Right ventricle myocardium superior (tissue), 1 donor: ENCODE results near the gene OR2B6. TPM values are rescaled to one million over a fixed set of nuclear protein-coding genes. Genes with fewer than 3 reads are reported as not detected.

ENCODE experiments used
- ATAC-seq: fragments of 200-7000 bp; cut with Tn5 transposase; one replicate; pipeline ENCODE4 v1.9.1; 2020; ENCODE audit warnings: mild to moderate bottlenecking; ENCODE audit not compliant: poor library complexity
- DNase-seq: peaks from one replicate; pipeline ENCODE4 v3.0.0-alpha.2; 2020
- intact Hi-C: fragments of 100-400 bp; cut with DNase I; formaldehyde crosslinking; loops from one replicate; pipeline ENCODE4 v1.11.2; 2022
- total RNA-seq: library from RNA; stranded (reverse); fragmentation: NEBNext Ultra II Directional; extraction: Animal tissue kit (Norgen Biotek cat#: 25700); gene quantifications from one replicate; pipeline ENCODE4 v1.2.1, GENCODE V29; 2021
- donor health status: DM: no; HTN: yes; CAD: no; lungs with severe emphysema.

Gene OR2B6
- total RNA-seq, 1 donor from 2014 or later = not detected

DNA sequence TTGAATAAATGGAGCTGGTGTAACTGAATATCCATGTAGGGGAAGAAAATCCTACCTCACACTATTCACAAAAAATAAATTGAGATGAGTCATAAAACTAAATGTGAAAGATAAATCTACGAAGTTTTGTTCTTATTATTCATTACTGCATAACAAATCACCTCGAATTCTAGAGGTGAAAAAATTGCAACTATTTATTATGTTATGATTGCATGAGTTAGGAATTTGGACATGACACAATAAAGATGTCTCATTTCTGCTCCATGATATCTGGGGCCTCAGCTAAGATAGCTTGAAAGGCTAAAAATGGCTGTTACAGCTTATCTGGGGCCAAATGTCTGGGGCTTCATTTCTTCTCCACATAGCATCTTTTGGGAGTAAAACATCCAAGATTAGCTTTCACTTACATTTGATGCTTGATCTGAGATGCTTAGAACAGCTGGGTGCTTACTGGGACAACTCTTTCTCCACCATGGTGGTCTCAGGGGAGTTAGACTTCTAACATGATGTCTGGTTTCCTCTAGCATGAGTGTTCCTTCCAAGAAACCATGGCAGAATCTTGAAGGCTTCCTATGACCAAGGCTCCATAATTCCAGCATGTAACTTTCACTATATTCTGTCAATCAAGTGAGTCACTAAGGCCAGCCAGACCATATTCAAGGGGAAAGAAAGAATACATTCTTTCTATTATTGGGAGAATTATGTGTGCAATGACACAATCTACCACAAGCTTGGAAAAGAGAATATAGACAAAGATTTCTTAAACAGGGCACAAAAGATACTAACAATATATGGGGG, 30.1 kb downstream of the OR2B6 start:
- DNase-seq = no peak
- no peak for ATAC-seq
- intact Hi-C loops = no loop called here

DNA sequence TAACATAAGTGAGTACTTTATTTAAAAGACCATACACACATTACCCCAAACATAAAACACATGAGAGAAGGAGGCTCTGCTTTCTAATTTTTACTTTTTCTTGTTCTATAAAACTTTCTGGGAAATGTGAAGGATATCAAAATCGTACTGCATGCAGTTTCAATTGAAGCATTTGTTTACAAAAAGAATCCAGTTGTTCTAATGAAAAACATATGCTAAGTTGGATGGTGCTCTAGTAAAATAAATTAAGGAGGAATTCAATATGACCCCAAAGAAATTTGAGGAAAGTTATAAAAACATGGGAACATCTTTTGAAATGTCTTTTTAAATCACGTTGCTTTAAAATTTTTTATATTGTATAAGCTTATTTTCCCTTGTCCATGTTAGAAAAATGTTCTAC, 37.6 kb downstream of the OR2B6 start:
- ATAC-seq (no peak), DNase-seq (no peak)
- intact Hi-C loops = no loop called here

DNA sequence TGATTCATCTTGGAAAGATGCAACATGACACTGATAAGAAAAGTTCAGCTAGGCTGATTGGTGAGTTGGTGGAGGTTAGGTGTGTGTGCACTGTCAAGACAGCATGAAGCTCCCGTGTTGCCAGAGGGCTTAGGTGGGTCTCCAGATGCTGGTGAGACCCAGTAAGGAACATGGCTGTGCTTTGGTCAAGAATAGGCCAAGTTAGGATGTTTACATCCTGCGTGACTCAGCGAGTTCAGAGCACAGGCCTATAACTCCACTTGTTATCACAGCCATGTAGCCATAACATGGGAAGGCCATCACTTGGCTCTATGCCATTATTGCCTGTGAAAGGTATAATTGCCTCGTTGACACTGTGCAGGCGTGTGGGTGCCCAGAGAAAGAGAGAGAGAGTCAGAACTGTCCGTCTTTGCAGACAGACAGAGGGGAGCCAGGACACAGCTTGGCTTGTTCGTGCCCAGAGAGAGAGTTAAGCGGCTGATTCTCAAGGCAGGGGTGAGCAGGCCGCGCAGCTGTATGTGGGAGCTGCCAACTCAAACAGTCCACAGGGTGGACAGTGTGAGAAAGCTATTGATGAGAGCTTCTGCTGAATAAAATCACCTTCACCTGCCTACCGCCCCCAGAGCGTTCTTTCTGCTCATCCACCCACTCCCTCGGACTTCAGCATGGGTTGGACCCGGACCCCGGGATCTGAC, 43.5 kb downstream of the OR2B6 start:
- DNase-seq (no peak), ATAC-seq (no peak)
- intact Hi-C loops = no loop called here

DNA sequence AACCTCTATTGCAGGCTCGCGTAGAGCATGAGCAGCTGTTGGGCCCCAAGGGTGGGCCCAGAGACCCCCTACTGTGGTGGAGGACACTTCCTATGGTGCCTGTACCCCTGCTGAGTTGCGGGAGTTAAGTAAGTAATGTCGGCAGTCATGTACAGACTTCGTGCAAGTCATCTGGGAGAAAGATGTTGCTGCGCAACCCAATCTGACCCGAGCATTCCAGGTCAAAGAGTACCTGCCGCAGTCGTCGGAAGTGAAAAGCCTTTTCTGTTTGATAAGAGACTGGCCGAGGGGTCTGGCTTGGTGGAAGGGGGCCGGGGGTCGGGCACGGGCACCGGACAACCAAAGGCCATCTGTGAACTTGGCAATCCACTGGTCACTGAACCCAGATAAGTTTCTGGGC, 44.3 kb downstream of the OR2B6 start:
- DNase-seq = no peak
- intact Hi-C loops = no loop called here
- no peak for ATAC-seq

DNA sequence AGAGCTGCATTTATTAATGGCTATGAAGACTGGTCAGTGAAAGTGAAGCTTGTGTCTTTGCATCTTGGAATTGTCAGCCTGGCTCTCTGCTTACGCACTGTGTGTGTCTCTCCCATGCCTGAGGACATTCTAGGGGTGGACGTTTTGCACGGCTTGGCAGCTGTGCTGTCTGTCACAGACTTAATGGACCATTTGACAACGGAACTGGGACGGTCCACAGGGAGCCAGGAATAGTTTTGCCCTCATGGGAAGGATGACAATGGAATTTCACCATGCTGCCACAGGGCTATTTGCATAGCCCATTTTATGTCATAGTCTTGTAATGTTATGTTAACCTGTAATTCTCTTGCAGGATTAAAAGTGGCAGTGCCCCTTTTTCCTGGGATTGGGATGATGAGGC, 44.7 kb downstream of the OR2B6 start:
- no peak for ATAC-seq
- intact Hi-C loops = no loop called here
- DNase-seq = no peak

DNA sequence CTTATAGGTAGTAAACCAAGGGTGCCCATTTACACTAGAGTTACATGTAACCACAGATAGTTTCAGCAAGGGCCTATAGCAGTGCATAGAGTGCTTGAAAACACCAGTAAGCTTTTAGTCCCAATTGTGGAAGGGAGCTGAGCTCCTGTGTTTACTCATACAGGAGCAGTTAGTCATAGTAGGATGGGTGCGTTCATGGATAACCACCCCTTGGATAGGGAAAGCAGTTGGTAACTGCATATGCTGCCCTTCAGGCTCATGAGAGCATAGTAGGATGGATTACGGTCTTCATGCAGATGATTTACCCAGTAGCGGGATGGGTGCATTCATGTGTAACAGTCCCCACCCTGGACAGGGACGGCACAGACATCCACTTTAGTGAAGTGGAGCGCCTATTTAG, 45.1 kb downstream of the OR2B6 start:
- ATAC-seq (no peak), DNase-seq (no peak)
- intact Hi-C loops = no loop called here

DNA sequence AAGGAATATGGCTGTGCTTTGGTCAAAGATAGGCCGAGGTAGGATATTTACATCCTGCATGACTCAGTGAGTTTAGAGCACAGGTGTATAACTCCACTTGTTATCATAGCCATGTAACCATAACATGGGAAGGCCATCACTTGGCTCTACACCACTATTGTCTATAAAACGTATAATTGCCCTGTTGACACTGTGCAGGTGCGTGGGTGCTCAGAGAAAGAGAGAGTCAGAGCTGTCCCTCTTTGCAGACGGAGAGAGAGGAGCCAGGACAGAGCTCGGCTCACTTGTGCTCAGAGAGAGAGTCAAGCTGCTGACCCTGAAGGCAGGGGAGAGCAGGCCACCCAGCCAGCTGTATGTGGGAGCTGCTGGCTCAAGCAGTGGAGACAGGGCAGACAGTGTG, 46.0 kb downstream of the OR2B6 start:
- no peak for DNase-seq
- intact Hi-C loops = no loop called here
- no peak for ATAC-seq

DNA sequence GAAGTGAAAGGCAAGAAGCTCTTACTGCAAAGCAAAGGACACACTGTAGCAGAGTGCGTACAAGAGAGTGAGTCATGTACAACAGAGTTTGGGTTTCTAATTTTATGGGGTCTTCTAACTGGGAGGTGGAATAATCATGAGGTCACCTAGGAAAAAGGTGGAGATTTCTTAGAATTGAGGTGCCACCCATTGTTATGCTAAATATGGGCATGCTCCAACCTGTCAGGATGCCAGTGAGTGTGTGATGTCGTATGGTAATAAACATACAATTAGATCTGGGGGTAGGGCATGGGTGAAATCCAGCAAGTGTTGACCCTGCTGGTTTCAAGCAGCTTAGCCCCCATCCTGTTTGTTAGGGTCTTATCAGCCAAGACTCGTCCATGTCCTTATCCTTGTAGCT, 46.6 kb downstream of the OR2B6 start:
- no peak for ATAC-seq
- intact Hi-C loops = no loop called here
- DNase-seq = no peak

DNA sequence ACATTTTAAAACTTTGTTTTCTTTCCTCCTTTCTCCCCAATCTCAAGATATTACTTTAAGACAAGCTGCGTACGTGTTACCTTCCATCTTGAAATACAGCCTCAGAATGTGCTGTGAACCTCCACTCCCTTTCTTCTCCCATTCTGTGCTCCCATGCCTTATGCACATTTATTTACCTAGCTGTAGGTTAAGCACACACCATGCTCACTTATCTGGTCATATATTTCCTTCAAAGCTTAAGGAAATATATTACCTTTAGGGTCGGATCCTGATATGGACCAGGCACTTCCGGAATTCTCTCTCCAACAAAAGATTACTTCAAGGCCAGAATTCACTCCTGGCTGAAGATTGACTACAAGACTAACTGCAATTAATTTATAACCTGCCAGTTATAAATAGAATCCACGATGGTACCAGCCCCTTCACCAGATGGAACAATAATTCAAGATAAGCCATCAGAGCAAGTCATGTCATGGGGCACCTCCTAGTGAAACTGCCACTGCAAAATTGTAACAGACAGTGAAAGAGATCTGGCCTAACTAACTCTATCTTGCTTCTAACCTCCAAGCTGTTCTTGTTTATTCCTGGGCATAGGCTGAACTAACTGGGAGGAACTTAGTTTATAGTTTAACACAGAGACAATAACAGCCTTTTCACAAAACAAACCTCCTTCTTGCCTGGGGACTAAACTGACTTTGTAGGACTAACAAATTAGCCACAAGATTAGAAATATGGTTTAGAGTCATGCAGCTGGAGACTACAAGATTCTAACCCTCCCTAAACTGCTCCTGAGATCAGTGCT, 47.5 kb downstream of the OR2B6 start:
- intact Hi-C loops = no loop called here
- ATAC-seq (no peak), DNase-seq (no peak)

DNA sequence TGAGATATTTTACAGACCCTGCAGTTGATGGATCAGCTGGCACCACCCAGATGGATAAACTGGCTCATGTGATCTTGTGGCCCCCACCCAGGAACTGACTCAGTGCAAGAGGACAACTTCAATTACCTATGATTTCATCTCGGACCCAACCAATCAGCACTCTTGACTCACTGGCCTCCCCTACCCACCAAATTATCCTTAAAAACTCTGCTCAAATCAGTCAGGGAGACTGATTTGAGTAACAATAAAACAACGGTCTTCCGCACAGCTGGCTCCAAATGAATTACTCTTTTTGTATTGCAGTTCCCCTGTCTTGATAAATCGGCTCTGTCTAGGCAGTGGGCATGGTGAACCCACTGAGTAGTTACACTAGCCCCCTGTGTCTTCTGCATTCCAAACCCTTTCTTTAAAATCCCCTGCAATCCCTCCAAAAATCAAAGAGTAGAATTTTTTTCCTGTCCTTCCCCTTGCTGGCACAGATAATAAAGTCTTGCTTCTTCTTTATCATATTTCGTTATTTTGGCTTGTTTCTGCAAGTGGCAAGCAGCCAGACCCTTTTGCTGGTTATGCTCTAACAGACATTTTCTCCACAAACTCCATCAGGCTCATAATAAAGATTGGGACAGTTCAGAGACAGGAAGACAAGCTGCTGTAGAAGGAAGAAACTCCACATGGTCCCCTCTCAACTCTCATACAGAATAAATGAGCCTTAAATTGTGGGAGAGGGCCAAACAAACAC, 48.3 kb downstream of the OR2B6 start:
- ATAC-seq (no peak), DNase-seq (no peak)
- intact Hi-C loops = no loop called here

DNA sequence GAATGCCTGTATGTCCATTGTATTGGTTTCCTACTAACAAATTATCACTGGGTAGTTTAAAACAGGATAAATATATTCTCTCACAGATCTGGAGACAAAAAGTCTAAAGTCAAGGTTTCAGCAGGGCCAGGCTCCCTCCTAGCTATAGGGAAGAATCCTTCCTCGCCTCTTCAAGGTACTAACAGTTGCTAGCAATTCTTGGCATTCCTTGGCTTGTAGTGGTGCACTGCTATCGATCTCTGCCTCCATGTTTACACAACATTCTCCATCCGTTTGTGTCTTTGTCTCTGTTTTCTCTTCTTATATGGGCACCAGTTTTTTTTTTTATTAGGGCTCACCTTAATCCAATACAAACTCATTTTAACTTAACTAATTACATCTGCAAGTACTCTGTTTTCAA, 48.9 kb downstream of the OR2B6 start:
- ATAC-seq (no peak), DNase-seq (no peak)
- intact Hi-C loops = no loop called here

Other genes with a start within 250 kb of the OR2B6 start
- not detected for gene OR2B2, start 44.8 kb upstream of the OR2B6 start, total RNA-seq
- gene ZNF165, start 123.3 kb downstream of the OR2B6 start, total RNA-seq = 0.56 TPM
- 1.2 TPM for gene ZSCAN16, start 167.4 kb downstream of the OR2B6 start, total RNA-seq
- gene ZKSCAN8, start 184.6 kb downstream of the OR2B6 start, total RNA-seq = 12.0 TPM